Skeletal muscle tissue (tissue), 4 donors: ENCODE measurements around the gene GALNS. TPM values are rescaled to one million over a fixed set of nuclear protein-coding genes. Genes with fewer than 3 reads are reported as not detected.

Experiments
- H3K27ac ChIP-seq: one replicate; pipeline ENCODE4 v1.7.0; 2013; ENCODE audit warnings: mild to moderate bottlenecking, low read depth, low read length, inconsistent platforms
- H3K27me3 ChIP-seq, 3 donors: one replicate each; pipeline ENCODE4 v1.7.0; 2013; ENCODE audit warnings: low read length in 3 of 3; ENCODE audit not compliant: control insufficient read depth in 3 of 3, insufficient read depth in 3 of 3
- H3K36me3 ChIP-seq, 3 donors: one replicate each; pipeline ENCODE4 v1.7.0; 2013; ENCODE audit warnings: low read length in 3 of 3; ENCODE audit not compliant: control insufficient read depth in 3 of 3, insufficient read depth in 3 of 3
- H3K4me1 ChIP-seq, 3 donors: one replicate each; pipeline ENCODE4 v1.7.0; 2013; ENCODE audit warnings: low read length in 3 of 3, mild to moderate bottlenecking in 3 of 3; ENCODE audit not compliant: control insufficient read depth in 3 of 3, insufficient read depth in 3 of 3
- H3K4me3 ChIP-seq, 3 donors: one replicate each; pipeline ENCODE4 v1.7.0; 2013; ENCODE audit warnings: low read length in 3 of 3
- H3K9ac ChIP-seq, 3 donors: one replicate each; pipeline ENCODE4 v1.7.0; 2013; ENCODE audit warnings: low read length in 3 of 3, mild to moderate bottlenecking in 3 of 3, moderate library complexity in 2 of 3, low read depth in 1 of 3
- H3K9me3 ChIP-seq, 3 donors: one replicate each; pipeline ENCODE4 v1.7.0; 2013; ENCODE audit warnings: low read length in 3 of 3; ENCODE audit not compliant: control insufficient read depth in 3 of 3
- total RNA-seq: library from RNA; depleted of rRNA; stranded (reverse); fragments of >200 nt; gene quantifications from one replicate; pipeline ENCODE4 v1.2.3, GENCODE V29; 2014
- donor health status: Osteomylitis.

Gene GALNS
- total RNA-seq, 1 donor from 2014 or later, result 9.9 TPM

GRCh38 chr16:88840600-88841215 lies 16.0 kb downstream of the GALNS start:
- no peak overlapping the region for H3K4me3 ChIP-seq
- no peak overlapping the region for H3K27ac ChIP-seq
- peaks cover 13 to 22% (median 14%) of the 10 kb centered on the region in 3 donors for H3K36me3 ChIP-seq
- H3K9me3 ChIP-seq, result no peaks in the 10 kb centered on the region
- H3K4me1 ChIP-seq, result no peaks in the 10 kb centered on the region
- H3K9ac ChIP-seq, result no peak overlapping the region
- H3K27me3 ChIP-seq, result no peaks in the 10 kb centered on the region

- Histone ChIP-seq H3K36me3 (peaks cover 18 to 29% (median 18%) of the 10 kb centered on the region in 3 donors), H3K4me1 (no peaks in the 10 kb centered on the region), H3K27me3 (no peaks in the 10 kb centered on the region)
Observed at GRCh38 chr16:88839745-88840599, 16.8 kb downstream of the GALNS start.

GRCh38 chr16:88839026-88839529 lies 17.7 kb downstream of the GALNS start:
- Histone ChIP-seq H3K36me3 (peaks cover 20 to 30% (median 21%) of the 10 kb centered on the region in 3 donors), H3K27me3 (no peaks in the 10 kb centered on the region), H3K4me1 (no peaks in the 10 kb centered on the region), H3K9ac (no peak overlapping the region), H3K9me3 (no peaks in the 10 kb centered on the region), H3K4me3 (no peak overlapping the region), H3K27ac (no peak overlapping the region)

More at GRCh38 chr16:88839745-88840599, 16.8 kb downstream of the GALNS start:
- no peak overlapping the region for H3K4me3 ChIP-seq
- no peaks in the 10 kb centered on the region for H3K9me3 ChIP-seq
- no peak overlapping the region for H3K27ac ChIP-seq
- H3K9ac ChIP-seq, result no peak overlapping the region

- H3K27ac ChIP-seq, result no peak overlapping the region
- H3K27me3 ChIP-seq, result no peaks in the 10 kb centered on the region
- H3K9ac ChIP-seq, result no peak overlapping the region
- no peaks in the 10 kb centered on the region for H3K4me1 ChIP-seq
- no peaks in the 10 kb centered on the region for H3K9me3 ChIP-seq
- H3K36me3 ChIP-seq, result peaks cover 20 to 30% (median 21%) of the 10 kb centered on the region in 3 donors
- no peak overlapping the region for H3K4me3 ChIP-seq
Observed at GRCh38 chr16:88838566-88838965, 18.2 kb downstream of the GALNS start.

GRCh38 chr16:88837806-88838205 lies 18.9 kb downstream of the GALNS start:
- no peaks in the 10 kb centered on the region for H3K27me3 ChIP-seq
- no peak overlapping the region for H3K9ac ChIP-seq
- peaks cover 20 to 30% (median 21%) of the 10 kb centered on the region in 3 donors for H3K36me3 ChIP-seq
- H3K27ac ChIP-seq, result no peak overlapping the region
- no peaks in the 10 kb centered on the region for H3K4me1 ChIP-seq
- no peak overlapping the region for H3K4me3 ChIP-seq
- H3K9me3 ChIP-seq, result no peaks in the 10 kb centered on the region

- no peaks in the 10 kb centered on the region for H3K4me1 ChIP-seq
- no peaks in the 10 kb centered on the region for H3K9me3 ChIP-seq
- peaks cover 20 to 30% (median 21%) of the 10 kb centered on the region in 3 donors for H3K36me3 ChIP-seq
- no peak overlapping the region for H3K27ac ChIP-seq
- no peaks in the 10 kb centered on the region for H3K27me3 ChIP-seq
- H3K4me3 ChIP-seq, result no peak overlapping the region
- H3K9ac ChIP-seq, result no peak overlapping the region
Observed at GRCh38 chr16:88836791-88837190, 20.0 kb downstream of the GALNS start.

- no peaks in the 10 kb centered on the region for H3K27me3 ChIP-seq
- H3K4me3 ChIP-seq, result no peak overlapping the region
- no peaks in the 10 kb centered on the region for H3K9me3 ChIP-seq
- H3K27ac ChIP-seq, result no peak overlapping the region
- no peaks in the 10 kb centered on the region for H3K4me1 ChIP-seq
- peaks cover 20 to 30% (median 20%) of the 10 kb centered on the region in 3 donors for H3K36me3 ChIP-seq
- no peak overlapping the region for H3K9ac ChIP-seq
Observed at GRCh38 chr16:88835818-88836217, 20.9 kb downstream of the GALNS start.

- Histone ChIP-seq H3K27me3 (no peaks in the 10 kb centered on the region), H3K4me3 (no peak overlapping the region), H3K9me3 (no peaks in the 10 kb centered on the region), H3K4me1 (no peaks in the 10 kb centered on the region), H3K9ac (no peak overlapping the region), H3K27ac (no peak overlapping the region), H3K36me3 (peaks cover 17 to 28% (median 19%) of the 10 kb centered on the region in 3 donors)
Observed at GRCh38 chr16:88835383-88835782, 21.4 kb downstream of the GALNS start.

GRCh38 chr16:88834670-88835069 lies 22.1 kb downstream of the GALNS start:
- no peak overlapping the region for H3K4me3 ChIP-seq
- no peaks in the 10 kb centered on the region for H3K27me3 ChIP-seq
- H3K36me3 ChIP-seq, result peaks cover 12 to 22% (median 14%) of the 10 kb centered on the region in 3 donors
- no peaks in the 10 kb centered on the region for H3K4me1 ChIP-seq
- H3K27ac ChIP-seq, result no peak overlapping the region
- H3K9ac ChIP-seq, result no peak overlapping the region
- H3K9me3 ChIP-seq, result no peaks in the 10 kb centered on the region

GRCh38 chr16:88833086-88833485 lies 23.7 kb downstream of the GALNS start:
- Histone ChIP-seq H3K27ac (no peak overlapping the region), H3K4me3 (no peak overlapping the region), H3K9ac (no peak overlapping the region), H3K9me3 (no peaks in the 10 kb centered on the region), H3K4me1 (no peaks in the 10 kb centered on the region), H3K27me3 (no peaks in the 10 kb centered on the region), H3K36me3 (peaks cover 6 to 13% (median 11%) of the 10 kb centered on the region in 3 donors)
